Measurements from ENCODE around the gene RAB37.

DNA sequence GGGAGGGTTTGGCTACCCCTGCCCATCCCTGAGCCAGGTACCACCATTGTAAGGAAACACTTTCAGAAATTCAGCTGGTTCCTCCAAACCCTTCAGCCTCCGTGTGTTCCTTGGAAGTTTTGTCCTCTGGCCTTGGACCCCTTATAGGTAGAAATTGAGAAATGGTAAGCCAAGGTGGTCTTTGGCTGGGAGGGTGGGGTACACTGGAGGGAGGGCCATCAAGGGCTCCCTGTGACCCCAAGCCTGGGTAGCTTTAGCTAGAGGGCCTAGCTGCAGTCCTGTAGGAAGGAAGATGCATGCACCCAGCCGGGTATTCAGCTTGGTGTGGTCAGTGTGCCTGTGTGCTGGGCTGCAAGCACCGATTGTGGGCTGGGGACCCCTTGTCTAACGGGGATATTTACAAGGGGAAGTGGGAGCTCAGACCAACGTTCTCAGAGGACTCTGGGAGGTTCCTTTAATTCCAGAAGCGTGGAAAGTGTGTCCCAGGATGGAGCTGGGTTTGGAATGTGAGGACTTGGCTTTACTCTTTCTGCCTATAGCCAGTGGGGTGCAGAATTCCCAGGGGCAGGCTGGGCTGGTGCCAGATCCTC, 32.3 kb downstream of the RAB37 start:
- TF ChIP-seq FOXM1 (IDR thresholded peaks at IDR 0.05; ENCODE audit: borderline replicate concordance) (no peak), SUZ12 (IDR thresholded peaks at IDR 0.05) (no peak), CTBP1 (IDR thresholded peaks at IDR 0.05; ENCODE audit: borderline replicate concordance) (no peak), SP1 (IDR thresholded peaks at IDR 0.05) (no peak)
